Cardiac septum (tissue), 1 donor: Measurements from ENCODE around the gene GPR137. TPM values are rescaled to one million over a fixed set of nuclear protein-coding genes. Genes with fewer than 3 reads are reported as not detected.

Experiments
- DNase-seq: peaks from one replicate; pipeline ENCODE4 v3.0.0-alpha.2; 2020; ENCODE audit warnings: low spot score
- intact Hi-C: fragments of 100-400 bp; cut with DNase I; formaldehyde crosslinking; loops from one replicate; pipeline ENCODE4 v1.14.0; 2022
- total RNA-seq: library from RNA; stranded (reverse); fragmentation: NEBNext Ultra II Directional; extraction: Animal tissue kit (Norgen Biotek cat#: 25700); gene quantifications from one replicate; pipeline ENCODE4 v1.2.1, GENCODE V29; 2021
- donor health status: DM: no; HTN: no; CAD: no.

The GPR137 gene
- total RNA-seq, 1 donor from 2014 or later: 37.7 TPM

DNA sequence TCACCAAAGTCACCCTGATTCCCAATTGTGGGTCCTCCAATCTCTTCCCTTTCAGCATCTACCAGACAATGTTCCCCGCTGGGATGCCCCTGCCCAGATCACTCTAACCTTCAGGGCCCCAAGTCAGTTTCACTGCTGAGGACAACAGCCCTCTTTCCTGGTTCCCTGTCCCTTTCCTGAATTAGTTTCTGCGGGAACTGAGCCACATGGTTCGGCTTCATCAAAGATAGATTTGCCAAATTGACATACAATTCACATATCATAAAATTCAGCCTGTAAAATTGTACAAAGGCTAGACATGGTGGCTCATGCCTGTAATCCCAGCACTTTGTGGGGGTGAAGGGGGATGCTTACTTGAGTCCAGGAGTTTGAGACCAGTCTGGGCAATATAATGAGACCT lies 42.3 kb downstream of the GPR137 start:
- intact Hi-C loops: no loop called here
- no peak for DNase-seq

- intact Hi-C loops: no loop called here
- no peak for DNase-seq
Measured at GRCh38 chr11:64330888-64331287, 45.2 kb downstream of the GPR137 start.

DNA sequence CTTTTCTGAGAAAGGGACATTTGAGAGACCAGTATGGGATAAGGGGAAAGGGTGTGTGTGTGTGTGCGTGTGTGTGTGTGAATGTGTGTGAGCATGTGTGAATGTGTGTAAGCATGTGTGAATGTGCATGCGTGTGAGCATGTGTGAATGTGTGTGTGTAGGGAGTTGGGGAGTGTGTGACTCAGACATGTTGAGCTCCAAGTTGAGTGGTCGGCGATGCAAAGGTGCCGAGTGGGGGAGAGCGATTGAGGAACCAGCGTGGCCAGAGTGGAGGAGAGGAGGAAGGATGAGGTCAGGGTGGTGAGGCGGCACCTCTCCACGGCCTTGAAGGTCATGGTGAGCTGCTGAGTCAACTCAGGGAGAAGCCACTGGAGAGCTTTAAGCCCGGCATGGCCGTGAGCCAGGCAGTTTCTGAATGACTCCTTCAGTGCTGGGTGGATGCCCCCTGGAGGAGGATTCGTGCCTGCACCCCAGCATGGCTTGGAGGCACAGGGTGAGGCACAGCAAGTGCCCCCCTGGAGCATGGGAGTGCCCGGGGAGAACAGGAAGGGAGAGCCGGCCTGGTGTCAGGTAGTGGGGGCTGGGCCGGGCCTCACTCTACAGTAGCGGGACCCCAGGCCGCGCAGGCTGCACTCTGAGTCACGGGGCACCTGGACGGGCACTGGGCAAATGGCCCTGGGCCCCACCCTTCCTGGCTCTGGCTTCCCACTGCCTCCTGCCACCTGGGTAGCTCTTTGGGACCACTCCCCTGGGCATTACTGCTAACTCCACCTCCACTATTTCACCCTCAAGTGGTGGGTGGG lies 46.1 kb downstream of the GPR137 start:
- intact Hi-C loops: no loop called here
- DNase-seq: peak; percentile 90

DNA sequence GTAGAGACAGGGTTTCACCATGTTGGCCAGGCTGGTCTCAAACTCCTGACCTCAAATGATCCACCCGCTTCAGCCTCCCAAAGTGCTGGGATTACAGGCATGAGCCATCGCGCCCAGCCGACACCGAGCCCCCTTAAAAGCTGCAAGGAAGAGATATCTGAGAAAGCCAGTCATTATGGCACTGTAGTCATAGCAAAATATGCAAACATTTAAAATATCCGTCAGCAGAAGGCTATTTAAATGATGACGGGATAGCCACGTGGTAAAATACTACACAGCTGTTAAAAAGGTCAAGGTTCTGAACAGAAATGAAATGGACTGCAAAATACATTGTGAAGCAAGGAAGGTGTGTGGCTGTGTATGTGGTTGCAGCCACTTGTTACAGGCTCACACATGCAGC lies 47.9 kb downstream of the GPR137 start:
- no peak for DNase-seq
- intact Hi-C loops: no loop called here

GRCh38 chr11:64334764-64335735 lies 49.4 kb downstream of the GPR137 start:
- no peak for DNase-seq
- intact Hi-C loops: no loop called here

- DNase-seq: no peak
- intact Hi-C loops: no loop called here
Measured at GRCh38 chr11:64337538-64338249, 52.0 kb downstream of the GPR137 start.

DNA sequence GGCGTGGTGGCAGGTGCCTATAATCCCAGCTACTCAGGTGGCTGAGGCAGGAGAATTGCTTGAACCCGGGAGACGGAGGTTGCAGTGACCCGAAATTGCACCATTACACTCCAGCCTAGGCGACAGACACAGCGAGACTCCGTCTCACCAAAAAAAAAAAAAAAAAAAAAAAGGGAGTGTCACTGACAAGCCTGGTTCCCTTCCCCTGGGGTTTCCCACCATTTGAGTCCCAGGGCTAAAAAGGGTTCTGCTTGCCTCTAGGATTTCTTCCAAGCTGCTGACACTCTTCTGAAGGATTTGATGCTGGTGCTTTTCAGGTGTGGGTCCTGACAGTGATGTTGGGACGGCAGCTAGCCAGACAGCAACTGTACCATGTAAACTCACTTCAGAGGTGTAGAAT lies 53.1 kb downstream of the GPR137 start:
- intact Hi-C loops: no loop called here
- no peak for DNase-seq

Other genes with a start within 250 kb of the GPR137 start
- 1.2 TPM for gene FLRT1, start 249.9 kb upstream of the GPR137 start, total RNA-seq
- gene MACROD1, start 119.7 kb upstream of the GPR137 start, total RNA-seq: 86.2 TPM
- 86.0 TPM for gene STIP1, start 99.7 kb upstream of the GPR137 start, total RNA-seq
- gene FERMT3, start 79.1 kb upstream of the GPR137 start, total RNA-seq: 7.8 TPM
- 49.7 TPM for gene TRPT1, start 59.7 kb upstream of the GPR137 start, total RNA-seq
- gene NUDT22, start 59.6 kb upstream of the GPR137 start, total RNA-seq: 75.0 TPM
- 51.9 TPM for gene DNAJC4, start 55.3 kb upstream of the GPR137 start, total RNA-seq
- 261 TPM for gene VEGFB, start 51.3 kb upstream of the GPR137 start, total RNA-seq
- 57.8 TPM for gene FKBP2, start 44.8 kb upstream of the GPR137 start, total RNA-seq
- 113 TPM for gene PPP1R14B, start 38.9 kb upstream of the GPR137 start, total RNA-seq
- gene PLCB3, start 34.3 kb upstream of the GPR137 start, total RNA-seq: 9.6 TPM
- gene BAD, start 1.2 kb upstream of the GPR137 start, total RNA-seq: 45.9 TPM
- gene KCNK4, start 5.5 kb downstream of the GPR137 start, total RNA-seq: not detected
- not detected for gene CATSPERZ, start 14.5 kb downstream of the GPR137 start, total RNA-seq
- gene ESRRA, start 19.7 kb downstream of the GPR137 start, total RNA-seq: 116 TPM
- gene TRMT112, start 31.7 kb downstream of the GPR137 start, total RNA-seq: 75.1 TPM
- gene PRDX5, start 32.3 kb downstream of the GPR137 start, total RNA-seq: 208 TPM
- 6.3 TPM for gene CCDC88B, start 54.4 kb downstream of the GPR137 start, total RNA-seq
- gene RPS6KA4, start 73.3 kb downstream of the GPR137 start, total RNA-seq: 15.4 TPM